Neural cell (in vitro differentiated cells): ENCODE data around the gene RIOK2. TPM values are rescaled to one million over a fixed set of nuclear protein-coding genes. Genes with fewer than 3 reads are reported as not detected.
"Not testable (repeated sequence)": the region's sequence is repeated elsewhere in the genome, so short reads cannot be mapped to it uniquely, and the experiment has no call there.

ENCODE experiments used
- H2AFZ ChIP-seq: fragments of 200-600, 300-800 bp; sonication (generic), shearing (Covaris generic); 2 replicates; pipeline ENCODE4 v1.6.0; 2014; ENCODE audit warnings: low read depth, mild to moderate bottlenecking, antibody characterized with exemption, low read length, moderate library complexity
- H3F3A ChIP-seq: fragments of 200-600 bp; shearing (Covaris generic); 2 replicates; pipeline ENCODE4 v1.6.1; 2016; ENCODE audit warnings: mild to moderate bottlenecking, moderate library complexity, mixed read lengths, antibody characterized with exemption, low read length; ENCODE audit not compliant: insufficient read depth, poor library complexity, severe bottlenecking
- H3K27ac ChIP-seq: fragments of 200-600, 300-800 bp; sonication (generic), shearing (Covaris generic); 2 replicates; pipeline ENCODE4 v1.5.1; 2014; ENCODE audit warnings: mild to moderate bottlenecking, low read length, moderate library complexity
- H3K27me3 ChIP-seq: fragments of 300-800, 200-600 bp; sonication (generic), shearing (Covaris generic); 2 replicates; pipeline ENCODE4 v1.6.0; 2014; ENCODE audit warnings: mild to moderate bottlenecking, low read depth, low read length, moderate library complexity; ENCODE audit not compliant: insufficient read depth
- H3K36me3 ChIP-seq: fragments of 300-800, 200-600 bp; sonication (generic), shearing (Covaris generic); 2 replicates; pipeline ENCODE4 v1.5.1; 2014; ENCODE audit warnings: mild to moderate bottlenecking, antibody characterized with exemption, low read length, moderate library complexity; ENCODE audit not compliant: insufficient read depth
- H3K4me2 ChIP-seq: fragments of 300-800, 200-600 bp; sonication (generic), shearing (Covaris generic); 2 replicates; pipeline ENCODE4 v1.6.0; 2014; ENCODE audit warnings: mild to moderate bottlenecking, low read length
- H3K4me3 ChIP-seq: fragments of 300-800, 200-600 bp; sonication (generic), shearing (Covaris generic); 2 replicates; pipeline ENCODE4 v1.5.1; 2014; ENCODE audit warnings: mild to moderate bottlenecking, low read length, moderate library complexity
- H3K79me2 ChIP-seq: fragments of 200-600 bp; shearing (Covaris generic); replicated peaks from 2 replicates; pipeline ENCODE4 v1.6.0; 2014; ENCODE audit warnings: mild to moderate bottlenecking, low read length, moderate library complexity; ENCODE audit not compliant: insufficient read depth
- H3K9ac ChIP-seq: fragments of 300-800, 200-600 bp; sonication (generic), shearing (Covaris generic); 2 replicates; pipeline ENCODE4 v1.6.1; 2016; ENCODE audit warnings: mild to moderate bottlenecking, low read length, mixed read lengths
- H3K9me2 ChIP-seq: fragments of 200-600 bp; shearing (Covaris generic); 2 replicates; pipeline ENCODE4 v1.6.1; 2016; ENCODE audit warnings: mild to moderate bottlenecking, low read length, mixed read lengths; ENCODE audit not compliant: insufficient read depth
- H3K9me3 ChIP-seq: fragments of 200-600, 300-800 bp; sonication (generic), shearing (Covaris generic); 2 replicates; pipeline ENCODE4 v1.6.1; 2016; ENCODE audit warnings: mild to moderate bottlenecking, mixed run types, low read length, moderate library complexity, mixed read lengths
- H4K20me1 ChIP-seq: fragments of 200-600 bp; shearing (Covaris generic); 2 replicates; pipeline ENCODE4 v1.6.1; 2016; ENCODE audit warnings: mild to moderate bottlenecking, mixed run types; ENCODE audit not compliant: insufficient read depth
- CTCF ChIP-seq: fragments of 450-650 bp; IDR thresholded peaks from 2 replicates; pipeline ENCODE4 v1.5.1; 2014; ENCODE audit warnings: antibody characterized with exemption, mild to moderate bottlenecking, moderate library complexity; ENCODE audit not compliant: poor library complexity, severe bottlenecking
- EP300 ChIP-seq: fragments of 450-650 bp; conservative IDR thresholded peaks from 2 replicates; pipeline ENCODE4 v1.6.1; 2014; ENCODE audit warnings: antibody characterized with exemption, mild to moderate bottlenecking, moderate library complexity; ENCODE audit not compliant: poor library complexity, severe bottlenecking
- EZH2 ChIP-seq: fragments of 200-600, 300-800 bp; shearing (Covaris generic), sonication (generic); IDR thresholded peaks from 2 replicates; pipeline ENCODE4 v1.6.1; 2014; ENCODE audit warnings: antibody characterized with exemption, low read length, borderline replicate concordance, mild to moderate bottlenecking; ENCODE audit not compliant: insufficient read depth, poor library complexity, severe bottlenecking
- MXI1 ChIP-seq: fragments of 450-650 bp; conservative IDR thresholded peaks from 2 replicates; pipeline ENCODE4 v1.6.1; 2014; ENCODE audit warnings: antibody characterized with exemption, mild to moderate bottlenecking; ENCODE audit not compliant: poor library complexity, severe bottlenecking
- POLR2AphosphoS5 ChIP-seq: IDR thresholded peaks from 2 replicates; pipeline ENCODE4 v1.6.1; 2012
- RAD21 ChIP-seq: fragments of 450-650 bp; conservative IDR thresholded peaks from 2 replicates; pipeline ENCODE4 v1.6.1; 2014; ENCODE audit warnings: antibody characterized with exemption, mild to moderate bottlenecking, moderate library complexity
- REST ChIP-seq: IDR thresholded peaks from 2 replicates; pipeline ENCODE4 v1.6.1; 2012; ENCODE audit warnings: borderline replicate concordance
- SMC3 ChIP-seq: fragments of 450-650 bp; conservative IDR thresholded peaks from 2 replicates; pipeline ENCODE4 v1.6.1; 2014; ENCODE audit warnings: antibody characterized with exemption, mild to moderate bottlenecking, moderate library complexity; ENCODE audit not compliant: poor library complexity
- TAF1 ChIP-seq: IDR thresholded peaks from 2 replicates; pipeline ENCODE4 v1.6.1; 2012; ENCODE audit warnings: low read depth
- polyA plus RNA-seq: library from polyadenylated mRNA; depleted of rRNA; stranded (reverse); fragments of >200 nt; gene quantifications from 2 replicates; pipeline ENCODE4 v1.2.3, GENCODE V29; 2014

The RIOK2 gene
- polyA plus RNA-seq, 1 donor from 2014 or later, result 17.4 TPM

- Histone ChIP-seq H3K9me3 (no peaks in the 10 kb centered on the region), H3K27ac (peak overlapping the region; percentile 83), H3K79me2 (peaks cover 17% of the 10 kb centered on the region), H3F3A (no peaks in the 10 kb centered on the region), H2AFZ (peak overlapping the region; percentile 63), H3K4me2 (peak overlapping the region; percentile 94), H3K9me2 (no peaks in the 10 kb centered on the region), H3K4me3 (peak overlapping the region; percentile 83), H4K20me1 (no peaks in the 10 kb centered on the region), H3K27me3 (no peaks in the 10 kb centered on the region), H3K9ac (peak overlapping the region; percentile 65), H3K36me3 (no peaks in the 10 kb centered on the region)
- TF ChIP-seq MXI1 (no peak), RAD21 (no peak), TAF1 (no peak), SMC3 (no peak), REST (no peak), EP300 (no peak), POLR2AphosphoS5 (no peak), EZH2 (no peak), CTCF (no peak)
These were observed 412 bp downstream of the RIOK2 start for GRCh38 chr5:97182571-97183099.

- TF ChIP-seq TAF1, result no peak
- no peak for TF ChIP-seq MXI1
- H3K27me3 ChIP-seq, result no peaks in the 10 kb centered on the region
- no peaks in the 10 kb centered on the region for H3K36me3 ChIP-seq
- peaks cover 17% of the 10 kb centered on the region for H3K79me2 ChIP-seq
- no peaks in the 10 kb centered on the region for H4K20me1 ChIP-seq
- no peak overlapping the region for H3K27ac ChIP-seq
- no peak overlapping the region for H2AFZ ChIP-seq
- H3K9me3 ChIP-seq, result no peaks in the 10 kb centered on the region
- peak overlapping the region; percentile 65 for H3K9ac ChIP-seq
- H3K4me3 ChIP-seq, result peak overlapping the region; percentile 83
- H3K4me2 ChIP-seq, result peak overlapping the region; percentile 94
- H3K9me2 ChIP-seq, result no peaks in the 10 kb centered on the region
- no peaks in the 10 kb centered on the region for H3F3A ChIP-seq
These were observed 1.0 kb downstream of the RIOK2 start for GRCh38 chr5:97181856-97182545.

- H3K9me3 ChIP-seq, H2AFZ ChIP-seq, H3K27me3 ChIP-seq, H3K4me3 ChIP-seq, H3K9ac ChIP-seq, H3K36me3 ChIP-seq, H3F3A ChIP-seq, H3K4me2 ChIP-seq, H4K20me1 ChIP-seq, H3K27ac ChIP-seq, H3K9me2 ChIP-seq: not testable (repeated sequence)
- peaks cover 17% of the 10 kb centered on the region for H3K79me2 ChIP-seq
These were observed 3.6 kb downstream of the RIOK2 start for GRCh38 chr5:97179457-97179856.
